Adrenal gland (tissue), 12 donors: ENCODE results near the gene SESTD1. TPM values are rescaled to one million over a fixed set of nuclear protein-coding genes. Genes with fewer than 3 reads are reported as not detected.

Source experiments
- DNase-seq, 7 donors: peaks; one replicate each; pipeline ENCODE4 v3.0.0-alpha.2; 2019 to 2020
- H3K27ac ChIP-seq, 5 donors: fragments of 200-600 bp; sonication (generic) in 4 of 5; 1 replicate in 3 of 5; 2 replicates in 2 of 5; pipeline versions ENCODE4 v1.5.1 to v1.8.0; 2016 to 2020; ENCODE audit warnings: mild to moderate bottlenecking in 1 of 5
- H3K27me3 ChIP-seq: fragments of 200-600 bp; 2 replicates; pipeline ENCODE4 v1.8.0; 2021
- H3K36me3 ChIP-seq, 2 donors: fragments of 200-600 bp; replicated peaks in 1 of 2; 1 replicate in 1 of 2; 2 replicates in 1 of 2; pipeline versions ENCODE4 v1.5.1 to v1.8.0; 2018 to 2022
- H3K4me1 ChIP-seq, 2 donors: fragments of 200-600 bp; replicated peaks in 1 of 2; 1 replicate in 1 of 2; 2 replicates in 1 of 2; pipeline versions ENCODE4 v1.5.1 to v1.8.0; 2018 to 2021
- H3K4me3 ChIP-seq, 4 donors: fragments of 200-600 bp; sonication (generic) in 3 of 4; one replicate each; pipeline ENCODE4 v1.5.1; 2016 to 2018
- H3K9me3 ChIP-seq, 3 donors: fragments of 200-600 bp; sonication (generic) in 1 of 3; replicated peaks in 1 of 3; 1 replicate in 2 of 3; 2 replicates in 1 of 3; pipeline versions ENCODE4 v1.5.1 to v1.8.0; 2016 to 2021
- CTCF ChIP-seq, 6 experiments: fragments of 450-650 bp in 4 of 6; fragments of 200-600 bp in 2 of 6; sonication (generic) in 1 of 6; IDR thresholded peaks; 1 replicate in 5 of 6; 2 replicates in 1 of 6; pipeline versions ENCODE4 v1.5.1 to v1.8.0; 2016 to 2021; ENCODE audit warnings: antibody characterized with exemption in 6 of 6, mild to moderate bottlenecking in 2 of 6, moderate library complexity in 1 of 6
- POLR2A ChIP-seq, 2 donors: fragments of 450-650 bp; IDR thresholded peaks; one replicate each; pipeline ENCODE4 v1.6.1; 2017; ENCODE audit warnings: antibody characterized with exemption in 2 of 2, mild to moderate bottlenecking in 2 of 2, moderate library complexity in 1 of 2
- WGBS, 4 donors: extraction: QIAGEN DNeasy Blood & Tissue Kit in 2 of 4; methylation state at CpG; one replicate each; pipeline versions ENCODE4 v1.1.5 to v1.1.7; 2013 to 2017; 5-methylcytosine and 5-hydroxymethylcytosine counted together
- intact Hi-C, 2 donors: fragments of 100-400 bp; cut with DNase I; formaldehyde crosslinking; loops; one replicate each; pipeline versions ENCODE4 v1.14.1 to v1.15.0; 2022 to 2023
- polyA plus RNA-seq, 3 donors: library from polyadenylated mRNA; stranded (reverse); fragments of 200-250 nt in 2 of 3; fragments of 350-450 nt in 1 of 3; fragmentation: Illumina TruSeq in 1 of 3; extraction: RNeasy Lipid Tissue Mini Kit (QIAGEN cat#74804) in 1 of 3; gene quantifications; one replicate each; pipeline ENCODE4 v1.2.3, GENCODE V29; 2013 to 2014
- total RNA-seq, 9 donors: library from RNA; depleted of rRNA in 4 of 9; stranded (reverse); fragments of >200 nt in 4 of 9; fragments of 120-200 nt in 1 of 9; fragmentation: NEBNext Ultra II Directional in 1 of 9; extraction: Animal tissue kit (Norgen Biotek cat#: 25700) in 1 of 9; gene quantifications; one replicate each; pipeline versions ENCODE4 v1.1.0 to v1.2.4, GENCODE V29; 2013 to 2023
- donor health status: healthy with polysubstance abuse.
- donor health status: Bipolar disorder and iron deficiency.
- donor health status: DM: yes; HTN: yes; CAD: no.
- donor health status: DM: no; HTN: no; CAD: no.
- donor health status: DM: no; HTN: no; CAD: no.
- donor health status: DM: yes; HTN: yes; CAD: no.

Gene SESTD1
- total and polyA plus RNA-seq, 12 donors: 4.7 to 28.2 (median 14.8) TPM

GRCh38 chr2:179266271-179266670, 1.6 kb upstream of the SESTD1 start:
- intact Hi-C loops: no loop called here
- TF ChIP-seq CTCF (IDR thresholded peaks at IDR 0.05) (no peak), POLR2A (IDR thresholded peaks at IDR 0.05) (no peak)
- Histone ChIP-seq H3K9me3 (no peaks in the 10 kb centered on the region), H3K4me1 (peaks cover 0 to 12% of the 10 kb centered on the region in 2 donors), H3K36me3 (no peaks in the 10 kb centered on the region), H3K27ac (no peak overlapping the region), H3K4me3 (no peak overlapping the region), H3K27me3 (no peaks in the 10 kb centered on the region)
- 73 to 87% (median 85%) methylated on average over 4 of the region's 4 CpGs for WGBS, 4 donors
- DNase-seq: no peak

- intact Hi-C loops: no loop called here
- Histone ChIP-seq H3K36me3 (no peaks in the 10 kb centered on the region), H3K27me3 (no peaks in the 10 kb centered on the region), H3K4me1 (peaks cover 0 to 18% of the 10 kb centered on the region in 2 donors), H3K27ac (peak overlapping the region in 4 of 5 donors; percentile 71 to 96 (median 80)), H3K9me3 (no peaks in the 10 kb centered on the region), H3K4me3 (peak overlapping the region in 2 of 4 donors; percentile 77 to 95)
- WGBS, 4 donors: 37 to 49% (median 45%) methylated on average over 5 of the region's 5 CpGs
- TF ChIP-seq CTCF (IDR thresholded peaks at IDR 0.05) (no peak), POLR2A (IDR thresholded peaks at IDR 0.05) (no peak)
- peak in 1 of 7 donors; percentile 16 for DNase-seq
Observed at GRCh38 chr2:179265082-179265510, 464 bp upstream of the SESTD1 start.

- peaks cover 0 to 18% of the 10 kb centered on the region in 2 donors for H3K4me1 ChIP-seq
- intact Hi-C loops: no loop called here
- H3K27me3 ChIP-seq: no peaks in the 10 kb centered on the region
- 0 to 2% (median 1%) methylated on average over 21 to 62 of the region's 62 CpGs for WGBS, 4 donors
- no peaks in the 10 kb centered on the region for H3K9me3 ChIP-seq
- DNase-seq: peak; percentile 42 to 66 (median 51)
- no peaks in the 10 kb centered on the region for H3K36me3 ChIP-seq
- H3K4me3 ChIP-seq: peak overlapping the region; percentile 16 to 95 (median 66)
- no peak for TF ChIP-seq CTCF (IDR thresholded peaks at IDR 0.05)
- TF ChIP-seq POLR2A (IDR thresholded peaks at IDR 0.05): no peak
- peak overlapping the region in 4 of 5 donors; percentile 71 to 96 (median 80) for H3K27ac ChIP-seq
Observed at GRCh38 chr2:179263446-179264367, 925 bp downstream of the SESTD1 start.

DNA sequence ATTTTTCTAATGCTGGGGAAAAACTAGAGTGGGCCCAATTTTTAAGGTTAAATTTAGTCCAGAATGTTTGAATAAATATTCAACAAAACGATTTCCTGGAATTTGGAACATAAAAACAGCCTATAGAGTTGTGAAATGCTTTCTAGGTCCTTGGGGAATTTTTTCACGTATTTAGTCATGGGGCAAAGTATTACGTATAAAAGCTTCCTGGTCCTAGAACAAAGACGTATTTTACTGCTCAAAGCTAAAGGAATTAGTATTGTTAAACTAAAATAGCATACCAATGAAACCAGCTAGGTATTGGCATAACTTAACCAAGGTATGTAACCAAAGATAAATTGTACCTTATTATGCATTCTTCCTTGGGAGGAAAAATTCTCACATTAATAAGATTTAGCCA, 1.6 kb downstream of the SESTD1 start:
- DNase-seq: no peak
- intact Hi-C loops: no loop called here
- no peak for TF ChIP-seq CTCF (IDR thresholded peaks at IDR 0.05)
- no peak for TF ChIP-seq POLR2A (IDR thresholded peaks at IDR 0.05)
- H3K27ac ChIP-seq: peak overlapping the region in 1 of 5 donors; percentile 80
- H3K4me1 ChIP-seq: peaks cover 0 to 18% of the 10 kb centered on the region in 2 donors
- no peaks in the 10 kb centered on the region for H3K36me3 ChIP-seq
- no peaks in the 10 kb centered on the region for H3K27me3 ChIP-seq
- WGBS, 4 donors: 38 to 45% (median 42%) methylated on average over 4 of the region's 4 CpGs
- H3K9me3 ChIP-seq: no peaks in the 10 kb centered on the region
- peak overlapping the region in 2 of 4 donors; percentile 77 to 95 for H3K4me3 ChIP-seq
